A549 (cell line): Measurements from ENCODE around the gene FUT8.

Source experiments
- GATA3 ChIP-seq: IDR thresholded peaks from 2 replicates; pipeline ENCODE4 v1.6.1; 2012; ENCODE audit warnings: borderline replicate concordance
- JUN ChIP-seq, 2 experiments: fragments of >200 bp; sonication (Bioruptor Twin); formaldehyde crosslinking; IDR thresholded peaks; 2 replicates in 1 of 2; 3 replicates in 1 of 2; pipeline ENCODE4 v1.6.1; 2016 to 2017
- NR3C1 ChIP-seq: fragments of >200 bp; sonication (Bioruptor Twin); formaldehyde crosslinking; IDR thresholded peaks from 3 replicates; pipeline ENCODE4 v1.6.1; 2017
- PHF8 ChIP-seq: fragments of 200-600 bp; sonication (generic); IDR thresholded peaks from 2 replicates; pipeline ENCODE4 v1.6.1; 2016; ENCODE audit warnings: low read depth, mild to moderate bottlenecking, antibody characterized with exemption, moderate library complexity, borderline replicate concordance
- POLR2A ChIP-seq: IDR thresholded peaks from 2 replicates; pipeline ENCODE4 v1.6.1; 2012; ENCODE audit warnings: mild to moderate bottlenecking, low read length
- RAD21 ChIP-seq, 2 experiments: fragments of >200 bp in 1 of 2; sonication (Bioruptor Twin) in 1 of 2; formaldehyde crosslinking in 1 of 2; IDR thresholded peaks in 1 of 2; conservative IDR thresholded peaks in 1 of 2; 2 replicates in 1 of 2; 3 replicates in 1 of 2; pipeline ENCODE4 v1.6.1; 2012 to 2018; ENCODE audit warnings: inconsistent platforms in 1 of 2
- REST ChIP-seq: fragments of 200-600 bp; sonication (generic); IDR thresholded peaks from 2 replicates; pipeline ENCODE4 v1.6.1; 2016; ENCODE audit warnings: antibody characterized with exemption, mild to moderate bottlenecking, moderate library complexity
- TP53 ChIP-seq: fragments of 250-450 bp; sonication (Bioruptor Pico); IDR thresholded peaks from 2 replicates; pipeline ENCODE4 v1.5.0; 2021; ENCODE audit warnings: mild to moderate bottlenecking, moderate library complexity
- ZC3H11A ChIP-seq: fragments of 450-650 bp; IDR thresholded peaks from 2 replicates; pipeline ENCODE4 v1.6.1; 2014; ENCODE audit warnings: antibody characterized with exemption, mild to moderate bottlenecking
- TF ChIP-seq, protein P1 (sequence below): fragments of >200 bp; sonication (Bioruptor Twin); formaldehyde crosslinking; IDR thresholded peaks from 3 replicates; pipeline ENCODE4 v1.5.1; 2016
- TF ChIP-seq, protein P2 (sequence below): fragments of 250-450 bp; sonication (Bioruptor Pico); IDR thresholded peaks from 2 replicates; pipeline ENCODE4 v1.5.0; 2021; ENCODE audit warnings: mild to moderate bottlenecking, moderate library complexity, borderline replicate concordance

DNA sequence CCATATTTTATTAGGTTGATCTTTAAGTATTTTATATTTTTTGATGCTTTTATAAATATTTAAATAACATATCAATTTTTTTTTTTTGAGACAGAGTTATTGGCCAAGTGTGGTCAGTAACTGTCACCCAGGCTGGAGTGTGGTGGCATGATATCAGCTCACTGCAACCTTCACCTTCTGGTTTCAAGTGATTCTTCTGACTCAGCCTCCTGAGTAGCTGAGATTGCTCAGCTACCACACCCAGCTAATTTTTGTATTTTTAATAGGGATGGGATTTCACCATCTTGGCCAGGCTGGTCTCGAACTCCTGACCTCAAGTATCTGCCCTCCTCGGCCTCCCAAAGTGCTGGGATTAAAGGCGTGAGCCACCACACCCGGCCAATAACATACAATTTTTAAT lies 71.1 kb downstream of the FUT8 start:
- TF ChIP-seq, protein P1, sequence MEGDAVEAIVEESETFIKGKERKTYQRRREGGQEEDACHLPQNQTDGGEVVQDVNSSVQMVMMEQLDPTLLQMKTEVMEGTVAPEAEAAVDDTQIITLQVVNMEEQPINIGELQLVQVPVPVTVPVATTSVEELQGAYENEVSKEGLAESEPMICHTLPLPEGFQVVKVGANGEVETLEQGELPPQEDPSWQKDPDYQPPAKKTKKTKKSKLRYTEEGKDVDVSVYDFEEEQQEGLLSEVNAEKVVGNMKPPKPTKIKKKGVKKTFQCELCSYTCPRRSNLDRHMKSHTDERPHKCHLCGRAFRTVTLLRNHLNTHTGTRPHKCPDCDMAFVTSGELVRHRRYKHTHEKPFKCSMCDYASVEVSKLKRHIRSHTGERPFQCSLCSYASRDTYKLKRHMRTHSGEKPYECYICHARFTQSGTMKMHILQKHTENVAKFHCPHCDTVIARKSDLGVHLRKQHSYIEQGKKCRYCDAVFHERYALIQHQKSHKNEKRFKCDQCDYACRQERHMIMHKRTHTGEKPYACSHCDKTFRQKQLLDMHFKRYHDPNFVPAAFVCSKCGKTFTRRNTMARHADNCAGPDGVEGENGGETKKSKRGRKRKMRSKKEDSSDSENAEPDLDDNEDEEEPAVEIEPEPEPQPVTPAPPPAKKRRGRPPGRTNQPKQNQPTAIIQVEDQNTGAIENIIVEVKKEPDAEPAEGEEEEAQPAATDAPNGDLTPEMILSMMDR: no peak
- TF ChIP-seq POLR2A (no peak), ZC3H11A (no peak), JUN (IDR thresholded peaks at IDR 0.05) (no peak), PHF8 (no peak), REST (no peak), NR3C1 (no peak), RAD21 (conservative IDR thresholded peaks at IDR 0.05 in 1 of 2, IDR thresholded peaks at IDR 0.05 in 1 of 2) (no peak), TP53 (no peak), GATA3 (no peak)
- TF ChIP-seq, protein P2, sequence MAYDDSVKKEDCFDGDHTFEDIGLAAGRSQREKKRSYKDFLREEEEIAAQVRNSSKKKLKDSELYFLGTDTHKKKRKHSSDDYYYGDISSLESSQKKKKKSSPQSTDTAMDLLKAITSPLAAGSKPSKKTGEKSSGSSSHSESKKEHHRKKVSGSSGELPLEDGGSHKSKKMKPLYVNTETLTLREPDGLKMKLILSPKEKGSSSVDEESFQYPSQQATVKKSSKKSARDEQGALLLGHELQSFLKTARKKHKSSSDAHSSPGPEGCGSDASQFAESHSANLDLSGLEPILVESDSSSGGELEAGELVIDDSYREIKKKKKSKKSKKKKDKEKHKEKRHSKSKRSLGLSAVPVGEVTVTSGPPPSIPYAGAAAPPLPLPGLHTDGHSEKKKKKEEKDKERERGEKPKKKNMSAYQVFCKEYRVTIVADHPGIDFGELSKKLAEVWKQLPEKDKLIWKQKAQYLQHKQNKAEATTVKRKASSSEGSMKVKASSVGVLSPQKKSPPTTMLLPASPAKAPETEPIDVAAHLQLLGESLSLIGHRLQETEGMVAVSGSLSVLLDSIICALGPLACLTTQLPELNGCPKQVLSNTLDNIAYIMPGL (CRISPR knock-in tag): no peak
